ENCODE measurements around the gene PTK7. TPM values are rescaled to one million over a fixed set of nuclear protein-coding genes. Genes with fewer than 3 reads are reported as not detected.
A peak's percentile ranks its signal among the peaks of the same experiment; 100 is the strongest.

The PTK7 gene
- total and polyA plus RNA-seq, 2 of the 8 experiments (the other 6 are each of a cell fraction or from before 2014, with no cell fraction given) = 110 to 138 TPM

DNA sequence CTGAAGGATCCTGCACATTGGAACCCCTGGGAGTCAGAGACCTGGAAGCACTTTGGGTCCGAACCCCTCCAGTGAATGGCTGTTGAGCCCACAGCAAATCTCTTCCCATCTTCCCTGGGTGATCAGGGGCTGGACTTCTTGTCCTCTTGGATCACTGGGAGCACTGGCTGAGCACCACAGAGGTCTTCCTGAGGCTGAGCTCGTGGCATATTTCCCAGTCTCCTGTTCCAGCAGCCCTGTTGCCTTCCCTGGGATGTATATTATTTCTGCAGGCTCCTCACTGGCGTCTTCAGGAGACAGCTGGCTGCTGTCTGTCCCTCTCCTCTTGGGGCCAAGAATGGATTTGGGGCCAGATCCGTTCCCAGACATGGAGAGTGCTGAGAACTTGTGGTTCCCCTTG lies 43.4 kb downstream of the PTK7 start:
- Histone ChIP-seq H3K79me2 (ENCODE audit: control insufficient read depth in 1 of 2, insufficient read depth in 2 of 2, low read length in 2 of 2) (peaks cover 3 to 85% of the 10 kb centered on the region in 2 experiments; a peak in 3 of 4 replicates), H2AK5ac (ENCODE audit: low read depth, low read length) (no peak overlapping the region), H2BK120ac (replicated peaks; ENCODE audit: low read depth, low read length) (no peak overlapping the region), H2AFZ (ENCODE audit: low read length) (no peak overlapping the region), H4K5ac (ENCODE audit: insufficient read length, low read depth, low read length) (no peak overlapping the region), H3K4me1 (replicated peaks in 1 of 4; ENCODE audit: control insufficient read depth in 3 of 4, insufficient read depth in 4 of 4, low read length in 3 of 4) (peaks cover under 1 to 22% (median 10%) of the 10 kb centered on the region in 4 experiments), H3K23me2 (ENCODE audit: low read depth, low read length) (no peaks in the 10 kb centered on the region), H3K14ac (ENCODE audit: insufficient read length) (no peak overlapping the region), H3K4ac (replicated peaks; ENCODE audit: insufficient read length, low read depth, low read length) (no peak overlapping the region), H3K9ac (replicated peaks in 1 of 4; ENCODE audit: extremely low read depth in 1 of 4, low read depth in 3 of 4, low read length in 3 of 4) (no peak overlapping the region), H3K18ac (ENCODE audit: extremely low read depth, low read length) (no peak overlapping the region), H2BK5ac (ENCODE audit: low read depth, low read length) (0 out of 2 replicates have a peak overlapping the region, but pooled peaks have one; percentile 56), H4K20me1 (replicated peaks in 1 of 2; ENCODE audit: control insufficient read depth in 1 of 2, insufficient read depth in 2 of 2, low read length in 2 of 2) (peaks cover 0 to 7% of the 10 kb centered on the region in 2 experiments), H3K36me3 (ENCODE audit: control insufficient read depth in 2 of 4, insufficient read depth in 4 of 4, low read length in 3 of 4) (no peaks in the 10 kb centered on the region), H4K8ac (ENCODE audit: extremely low read depth, insufficient read depth, low read length) (no peak overlapping the region), H4K91ac (replicated peaks; ENCODE audit: insufficient read length, low read length) (no peak overlapping the region), H3K27ac (ENCODE audit: low read depth, low read length) (no peak overlapping the region), H3K4me3 (ENCODE audit: extremely low read depth in 1 of 4, insufficient read depth in 2 of 4, low read depth in 3 of 4, low read length in 4 of 4) (no peak overlapping the region), H3K23ac (ENCODE audit: insufficient read length) (no peak overlapping the region), H2BK20ac (ENCODE audit: low read length) (no peak overlapping the region), H2BK15ac (ENCODE audit: low read length) (no peak overlapping the region), H3K27me3 (replicated peaks in 1 of 4; ENCODE audit: control insufficient read depth in 3 of 4, extremely low read depth in 1 of 4, insufficient read depth in 3 of 4, low read length in 3 of 4) (no peaks in the 10 kb centered on the region), H2BK12ac (ENCODE audit: low read depth, low read length) (no peak overlapping the region), H3K4me2 (ENCODE audit: insufficient read depth in 1 of 2, low read depth in 2 of 2, low read length in 2 of 2) (no peak overlapping the region), H3K56ac (replicated peaks; ENCODE audit: insufficient read length, low read depth, low read length) (no peak overlapping the region), H3K9me3 (ENCODE audit: insufficient read depth in 2 of 2, low read depth in 1 of 2, low read length in 1 of 2) (no peaks in the 10 kb centered on the region), H3K79me1 (ENCODE audit: low read depth, low read length) (peaks cover 19% of the 10 kb centered on the region)
- CTCF ChIA-PET (ENCODE audit: partially characterized antibody) = interaction anchor here (1.0 to 2.1 kb wide), 2 partner anchors 10 to 24 kb away, joined by 7 to 8 read pairs; no protein-coding TSS in a partner anchor
- POLR2A ChIA-PET (ENCODE audit: partially characterized antibody) = interaction anchor here (1.0 to 3.2 kb wide), 2 partner anchors 13 to 43 kb away, joined by 4 to 11 read pairs; partner anchors contain the start of gene PTK7
- no peak for FAIRE-seq
- no peak for TF ChIP-seq ZNF274 (IDR thresholded peaks at IDR 0.05; ENCODE audit: borderline replicate concordance, extremely low read depth, low read length)
- TF ChIP-seq EZH2 (IDR thresholded peaks at IDR 0.05; ENCODE audit: low read depth, low read length, severe bottlenecking) = no peak
- TF ChIP-seq PHF8 (conservative IDR thresholded peaks at IDR 0.05; ENCODE audit: low read depth, low read length) = no peak
- TF ChIP-seq KDM1A (IDR thresholded peaks at IDR 0.05; ENCODE audit: borderline replicate concordance, low read length) = no peak
- no peak for TF ChIP-seq RFX5 (IDR thresholded peaks at IDR 0.05; ENCODE audit: borderline replicate concordance, low read depth, low read length)
- no peak for TF ChIP-seq CEBPB (IDR thresholded peaks at IDR 0.05; ENCODE audit: low read depth, low read length)
- no peak for TF ChIP-seq BCL11A (IDR thresholded peaks at IDR 0.05; ENCODE audit: low read depth in 2 of 2, low read length in 2 of 2)
- TF ChIP-seq SIX5 (IDR thresholded peaks at IDR 0.05; ENCODE audit: low read depth, low read length) = no peak
- no peak for TF ChIP-seq ASH2L (IDR thresholded peaks at IDR 0.05; ENCODE audit: low read length)
- no peak for TF ChIP-seq BACH1 (IDR thresholded peaks at IDR 0.05; ENCODE audit: low read length)
- no peak for TF ChIP-seq TCF12 (IDR thresholded peaks at IDR 0.05; ENCODE audit: low read depth, low read length)
- TF ChIP-seq CBX8 (IDR thresholded peaks at IDR 0.05; ENCODE audit: borderline replicate concordance, low read depth, low read length) = no peak
- no peak for TF ChIP-seq CHD1 (IDR thresholded peaks at IDR 0.05; ENCODE audit: low read depth, low read length)
- TF ChIP-seq TBP (IDR thresholded peaks at IDR 0.05; ENCODE audit: low read depth, low read length) = no peak
- TF ChIP-seq CBX5 (IDR thresholded peaks at IDR 0.05; ENCODE audit: low read depth, low read length) = no peak
- no peak for TF ChIP-seq CHD2 (IDR thresholded peaks at IDR 0.05; ENCODE audit: low read length)
- WGBS, 2 experiments (ENCODE audit: extremely low coverage in 1 of 2, insufficient coverage in 1 of 2, insufficient read length in 1 of 2, insufficient replicate concordance in 2 of 2, low coverage in 1 of 2, low lambda C conversion rate in 2 of 2, missing lambda C conversion rate in 1 of 2) = 91% methylated on average over 4 of the region's 4 CpGs; no CpG with 5 or more reads in 1 of the 2 experiments
- DNase-seq (ENCODE audit: low read depth in 1 of 2, low spot score in 2 of 2) = no peak
